PC-9 (cell line): ENCODE data around the gene NF2. TPM values are rescaled to one million over a fixed set of nuclear protein-coding genes. Genes with fewer than 3 reads are reported as not detected.
"Not testable (repeated sequence)": the region's sequence is repeated elsewhere in the genome, so short reads cannot be mapped to it uniquely, and the experiment has no call there.

Experiments
- BruUV-seq: library from RNA; stranded (reverse); fragments of 400-500 nt; replicated peaks from 2 replicates; lab custom pipeline; 2021; lab: Mats Ljungman, UMichigan
- CTCF ChIA-PET: fragments of 300-600 bp; sonication (Branson Sonifier 250); formaldehyde crosslinking; loops from one replicate; lab custom pipeline; 2022; ENCODE audit warnings: antibody characterized with exemption; lab: Charles Lee
- POLR2A ChIA-PET: fragments of 300-600 bp; sonication (Branson Sonifier 250); formaldehyde crosslinking; loops from one replicate; lab custom pipeline; 2022; ENCODE audit warnings: antibody characterized with exemption; ENCODE audit not compliant: unreplicated experiment; lab: Charles Lee
- DNase-seq, 2 experiments: peaks; one replicate each; pipeline versions ENCODE4 v3.0.0 to v3.0.0-alpha.2; 2015 to 2022; ENCODE audit warnings: mixed read lengths in 1 of 2
- H2AFZ ChIP-seq: fragments of 200-600 bp; sonication (generic); 2 replicates; pipeline ENCODE4 v1.8.1; 2017; ENCODE audit warnings: antibody characterized with exemption
- H3F3A ChIP-seq: fragments of 200-600 bp; sonication (generic); 2 replicates; pipeline ENCODE4 v1.8.1; 2017; ENCODE audit warnings: antibody characterized with exemption, mild to moderate bottlenecking, low read depth; ENCODE audit not compliant: insufficient read depth
- H3K27ac ChIP-seq: fragments of 200-600 bp; sonication (generic); 2 replicates; pipeline ENCODE4 v1.6.1; 2016; ENCODE audit warnings: mixed run types
- H3K27me3 ChIP-seq: fragments of 200-600 bp; sonication (generic); 2 replicates; pipeline ENCODE4 v1.6.1; 2016; ENCODE audit warnings: low read depth, mixed run types; ENCODE audit not compliant: insufficient read depth
- H3K36me3 ChIP-seq: fragments of 200-600 bp; sonication (generic); 2 replicates; pipeline ENCODE4 v1.6.1; 2016; ENCODE audit warnings: low read depth, mixed run types
- H3K4me1 ChIP-seq: fragments of 200-600 bp; sonication (generic); replicated peaks from 2 replicates; pipeline ENCODE4 v1.6.1; 2016; ENCODE audit warnings: mixed run types; ENCODE audit not compliant: insufficient read depth
- H3K4me2 ChIP-seq: fragments of 200-600 bp; sonication (generic); 2 replicates; pipeline ENCODE4 v1.6.1; 2017; ENCODE audit warnings: mixed run types
- H3K4me3 ChIP-seq: fragments of 200-600 bp; sonication (generic); 2 replicates; pipeline ENCODE4 v1.6.1; 2016; ENCODE audit warnings: mixed run types
- H3K79me2 ChIP-seq: fragments of 200-600 bp; sonication (generic); 2 replicates; pipeline ENCODE4 v1.6.1; 2017; ENCODE audit warnings: low read depth, mixed run types
- H3K9me2 ChIP-seq: fragments of 200-600 bp; sonication (generic); 2 replicates; pipeline ENCODE4 v1.8.1; 2017; ENCODE audit warnings: mild to moderate bottlenecking; ENCODE audit not compliant: insufficient read depth
- H3K9me3 ChIP-seq: fragments of 200-600 bp; sonication (generic); 2 replicates; pipeline ENCODE4 v1.8.1; 2016; ENCODE audit warnings: low read depth; ENCODE audit not compliant: insufficient read depth
- H4K20me1 ChIP-seq: fragments of 200-600 bp; sonication (generic); 2 replicates; pipeline ENCODE4 v1.8.1; 2017; ENCODE audit not compliant: insufficient read depth
- EZH2 ChIP-seq: fragments of 200-600 bp; sonication (generic); IDR thresholded peaks from 2 replicates; pipeline ENCODE4 v1.8.0; 2017; ENCODE audit warnings: antibody characterized with exemption, low read depth
- intact Hi-C: fragments of 100-400 bp; cut with micrococcal nuclease; formaldehyde crosslinking; loops from one replicate; pipeline ENCODE4 v1.10.0; 2022; ENCODE audit not compliant: unreplicated experiment
- total RNA-seq: library from RNA; stranded (reverse); gene quantifications from 2 replicates; pipeline ENCODE4 v1.2.3, GENCODE V29; 2021
- TF ChIP-seq, protein P1 (sequence below): fragments of 200-600 bp; sonication (generic); conservative IDR thresholded peaks from 2 replicates; pipeline ENCODE4 v1.6.1; 2017; ENCODE audit warnings: mixed run types, antibody characterized with exemption, mild to moderate bottlenecking, moderate library complexity

NF2 gene
- total RNA-seq, 1 experiment from 2014 or later = 73.2 TPM

DNA sequence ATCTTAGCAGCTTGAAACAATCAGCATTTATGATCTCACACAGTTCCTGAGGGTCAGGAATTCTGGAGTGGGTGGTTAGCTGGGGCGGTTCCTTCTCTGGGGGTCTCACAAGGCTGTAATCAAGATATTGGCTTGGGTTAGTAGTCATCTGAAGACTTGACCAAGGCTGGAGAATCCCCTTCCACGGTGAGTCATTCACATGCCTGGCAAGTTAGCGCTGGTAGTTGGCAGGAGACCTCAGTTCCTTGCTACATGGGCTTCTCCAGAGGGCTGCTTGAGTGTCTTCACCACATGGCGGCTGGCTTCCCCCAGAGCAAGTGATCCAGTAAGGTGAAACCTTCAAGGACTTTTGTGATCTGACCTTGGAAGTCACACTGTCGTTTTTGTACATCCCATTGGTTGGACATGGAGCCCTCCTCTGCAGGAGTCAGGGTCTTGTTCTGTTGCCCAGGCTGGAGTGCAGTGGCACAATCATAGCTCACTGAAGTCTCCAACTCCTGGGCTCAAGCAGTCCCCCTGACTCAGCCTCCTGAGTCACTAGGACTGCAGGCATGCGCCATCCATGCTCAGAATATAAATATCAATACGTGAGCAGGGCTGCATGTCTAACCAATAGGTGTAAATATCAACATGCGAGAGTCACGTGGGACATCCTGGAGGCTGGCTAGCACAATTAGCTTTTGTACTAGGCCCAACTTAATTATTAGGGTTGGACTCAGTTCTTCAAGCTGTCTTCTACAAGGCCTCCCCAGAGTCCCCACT lies 15.3 kb upstream of the NF2 start:
- H3K4me2 ChIP-seq = peak overlapping the region; percentile 2; the same call in 1 of the 2 replicates
- peak in 1 of 2 experiments; percentile 77 for DNase-seq
- H3K4me3 ChIP-seq = no peak overlapping the region
- H3K4me1 ChIP-seq = peaks cover 9% of the 10 kb centered on the region; the same call in 1 of the 2 replicates
- H4K20me1 ChIP-seq = no peaks in the 10 kb centered on the region
- H3F3A ChIP-seq = 0 out of 2 replicates have a peak, but pooled peaks cover 9% of the 10 kb centered on the region
- no peaks in the 10 kb centered on the region for H3K9me2 ChIP-seq
- CTCF ChIA-PET = no interaction called here
- no TSS peak for BruUV-seq
- no peaks in the 10 kb centered on the region for H3K79me2 ChIP-seq
- intact Hi-C loops = no loop called here
- H3K27me3 ChIP-seq = no peaks in the 10 kb centered on the region
- H3K9me3 ChIP-seq = no peaks in the 10 kb centered on the region
- TF ChIP-seq EZH2 = no peak
- TF ChIP-seq, protein P1, sequence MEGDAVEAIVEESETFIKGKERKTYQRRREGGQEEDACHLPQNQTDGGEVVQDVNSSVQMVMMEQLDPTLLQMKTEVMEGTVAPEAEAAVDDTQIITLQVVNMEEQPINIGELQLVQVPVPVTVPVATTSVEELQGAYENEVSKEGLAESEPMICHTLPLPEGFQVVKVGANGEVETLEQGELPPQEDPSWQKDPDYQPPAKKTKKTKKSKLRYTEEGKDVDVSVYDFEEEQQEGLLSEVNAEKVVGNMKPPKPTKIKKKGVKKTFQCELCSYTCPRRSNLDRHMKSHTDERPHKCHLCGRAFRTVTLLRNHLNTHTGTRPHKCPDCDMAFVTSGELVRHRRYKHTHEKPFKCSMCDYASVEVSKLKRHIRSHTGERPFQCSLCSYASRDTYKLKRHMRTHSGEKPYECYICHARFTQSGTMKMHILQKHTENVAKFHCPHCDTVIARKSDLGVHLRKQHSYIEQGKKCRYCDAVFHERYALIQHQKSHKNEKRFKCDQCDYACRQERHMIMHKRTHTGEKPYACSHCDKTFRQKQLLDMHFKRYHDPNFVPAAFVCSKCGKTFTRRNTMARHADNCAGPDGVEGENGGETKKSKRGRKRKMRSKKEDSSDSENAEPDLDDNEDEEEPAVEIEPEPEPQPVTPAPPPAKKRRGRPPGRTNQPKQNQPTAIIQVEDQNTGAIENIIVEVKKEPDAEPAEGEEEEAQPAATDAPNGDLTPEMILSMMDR = no peak
- POLR2A ChIA-PET = interaction anchor here (0.5 kb wide), 1 partner anchor 287 kb away, joined by 7 read pairs; no protein-coding TSS in a partner anchor
- no peak overlapping the region for H2AFZ ChIP-seq
- H3K36me3 ChIP-seq = no peaks in the 10 kb centered on the region
- H3K27ac ChIP-seq = no peak overlapping the region

DNA sequence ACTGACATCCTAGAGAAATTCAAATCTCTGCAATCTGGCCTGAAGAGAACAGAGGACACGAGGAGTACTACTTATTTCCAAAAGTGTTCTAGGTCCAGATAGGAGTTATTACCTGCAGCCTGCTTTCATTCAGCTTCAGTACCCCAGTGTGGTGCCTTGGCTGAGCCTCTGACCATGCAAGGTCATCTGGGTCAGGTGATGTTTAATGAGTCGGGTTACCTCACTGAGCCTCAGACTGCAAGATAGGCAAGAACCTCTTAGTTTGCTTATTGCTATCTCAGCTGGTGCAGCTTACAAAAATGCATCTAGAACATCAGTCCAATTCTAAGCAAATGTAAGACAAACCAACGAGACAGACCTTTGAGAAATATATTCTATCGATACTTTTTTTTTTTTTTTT lies 9.5 kb upstream of the NF2 start:
- ChIA-PET POLR2A (interaction anchor here (0.6 kb wide), 1 partner anchor 10 kb away, joined by 3 read pairs; no protein-coding TSS in a partner anchor), CTCF (no interaction called here)
- Histone ChIP-seq H3K27me3 (no peaks in the 10 kb centered on the region), H3K4me1 (no peaks in the 10 kb centered on the region), H3K79me2 (no peaks in the 10 kb centered on the region), H3K4me2 (no peak overlapping the region), H3K27ac (no peak overlapping the region), H3K4me3 (no peak overlapping the region), H3K9me3 (no peaks in the 10 kb centered on the region), H4K20me1 (no peaks in the 10 kb centered on the region), H2AFZ (no peak overlapping the region), H3F3A (0 out of 2 replicates have a peak, but pooled peaks cover 3% of the 10 kb centered on the region), H3K36me3 (no peaks in the 10 kb centered on the region), H3K9me2 (no peaks in the 10 kb centered on the region)
- TF ChIP-seq, protein P1 = no peak
- TF ChIP-seq EZH2 = no peak
- intact Hi-C loops = no loop called here
- DNase-seq = no peak
- BruUV-seq = no TSS peak

DNA sequence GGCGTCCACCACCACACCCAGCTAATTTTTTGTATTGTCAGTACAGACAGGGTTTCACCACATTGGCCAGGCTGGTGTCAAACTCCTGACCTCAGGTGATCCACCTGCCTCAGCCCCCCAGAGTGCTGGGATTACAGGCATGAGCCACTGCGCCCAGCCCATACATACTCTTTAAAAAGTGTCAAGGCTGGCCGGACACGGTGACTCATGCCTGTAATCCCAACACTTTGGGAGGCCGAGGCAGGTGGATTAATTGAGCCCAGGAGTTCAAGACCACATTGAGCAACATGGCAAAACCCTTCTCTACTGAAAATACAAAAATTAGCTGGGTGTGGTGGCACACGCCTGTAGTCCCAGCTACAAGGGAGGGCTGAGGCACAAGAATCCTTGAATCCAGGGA lies 9.0 kb upstream of the NF2 start:
- H3K27me3 ChIP-seq, intact Hi-C loops, H3K9me3 ChIP-seq, H3K27ac ChIP-seq, H3K36me3 ChIP-seq, H4K20me1 ChIP-seq, BruUV-seq, CTCF ChIA-PET, H2AFZ ChIP-seq, H3K4me1 ChIP-seq, H3K4me3 ChIP-seq, H3K9me2 ChIP-seq, DNase-seq, H3K79me2 ChIP-seq, H3K4me2 ChIP-seq, H3F3A ChIP-seq: not testable (repeated sequence)
- POLR2A ChIA-PET = interaction anchor here (0.6 kb wide), 1 partner anchor 10 kb away, joined by 3 read pairs; no protein-coding TSS in a partner anchor
